Stimulated activated CD8-positive, alpha-beta memory T cell treated with anti-CD3 and anti-CD28 coated beads, Interleukin-4, amount 100 ng/mL, for 1 hour (primary cell): ENCODE data around the gene PRSS2.
"Not testable (repeated sequence)": the region's sequence is repeated elsewhere in the genome, so short reads cannot be mapped to it uniquely, and the experiment has no call there.

Experiments used
- DNase-seq, 2 donors: peaks; one replicate each; pipeline ENCODE4 v3.0.0-alpha.2; 2020; ENCODE audit warnings: low read depth in 2 of 2, low spot score in 1 of 2

PRSS2 gene

GRCh38 chr7:142770661-142771352 is at the start of gene PRSS2:
Gene PRSS2 (plus strand): TSS chr7:142770970. CDS start chr7:142770983, 13 bp downstream.
- DNase-seq: no peak

GRCh38 chr7:142720986-142721385 is 49.8 kb upstream of the PRSS2 start:
- no peak for DNase-seq

- DNase-seq: no peak
These were observed 48.4 kb upstream of the PRSS2 start for GRCh38 chr7:142722248-142722794.

GRCh38 chr7:142733271-142733670 is 37.5 kb upstream of the PRSS2 start:
- no peak for DNase-seq

GRCh38 chr7:142739923-142740492 is 30.8 kb upstream of the PRSS2 start:
- DNase-seq: no peak

GRCh38 chr7:142740786-142741185 is 30.0 kb upstream of the PRSS2 start:
- no peak for DNase-seq

- not testable (repeated sequence) for DNase-seq
These were observed 28.8 kb upstream of the PRSS2 start for GRCh38 chr7:142741932-142742331.

- DNase-seq: no peak
These were observed 25.6 kb upstream of the PRSS2 start for GRCh38 chr7:142745091-142745635.

GRCh38 chr7:142745745-142746144 is 25.0 kb upstream of the PRSS2 start:
- DNase-seq: no peak

GRCh38 chr7:142746264-142746663 is 24.5 kb upstream of the PRSS2 start:
- DNase-seq: no peak

GRCh38 chr7:142748410-142748809 is 22.4 kb upstream of the PRSS2 start:
- DNase-seq: not testable (repeated sequence)

- no peak for DNase-seq
These were observed 21.4 kb upstream of the PRSS2 start, which contains the start of gene PRSS1 for GRCh38 chr7:142749218-142749993. Gene PRSS1 (plus strand): TSS chr7:142749472. CDS start chr7:142749485, 13 bp downstream.

- no peak for DNase-seq
These were observed 20.3 kb upstream of the PRSS2 start for GRCh38 chr7:142750321-142750938.

GRCh38 chr7:142751526-142752175 is 19.1 kb upstream of the PRSS2 start:
- DNase-seq: not testable (repeated sequence)

- DNase-seq: no peak
These were observed 18.2 kb upstream of the PRSS2 start for GRCh38 chr7:142752376-142753225.

GRCh38 chr7:142753366-142753765 is 17.4 kb upstream of the PRSS2 start:
- DNase-seq: no peak

GRCh38 chr7:142753925-142754491 is 16.8 kb upstream of the PRSS2 start:
- not testable (repeated sequence) for DNase-seq

GRCh38 chr7:142754681-142755575 is 15.8 kb upstream of the PRSS2 start:
- DNase-seq: no peak
